NCI-H748 (cell line): ENCODE results near the gene GK2.
A peak's percentile ranks its signal among the peaks of the same experiment; 100 is the strongest.

Experiments used
- DNase-seq: peaks from one replicate; lab custom pipeline; 2025; ENCODE audit not compliant: unreplicated experiment; lab: John Stamatoyannopoulos, UW

The GK2 gene

GRCh38 chr4:79408063-79408462 is at the start of gene GK2:
GK2 (minus strand) TSS chr4:79408228; CDS start chr4:79408200, 28 bp downstream.
- no peak for DNase-seq

- DNase-seq: no peak
Measured at GRCh38 chr4:79455216-79455615, 47.2 kb upstream of the GK2 start.

- no peak for DNase-seq
Measured at GRCh38 chr4:79454656-79455055, 46.6 kb upstream of the GK2 start.

DNA sequence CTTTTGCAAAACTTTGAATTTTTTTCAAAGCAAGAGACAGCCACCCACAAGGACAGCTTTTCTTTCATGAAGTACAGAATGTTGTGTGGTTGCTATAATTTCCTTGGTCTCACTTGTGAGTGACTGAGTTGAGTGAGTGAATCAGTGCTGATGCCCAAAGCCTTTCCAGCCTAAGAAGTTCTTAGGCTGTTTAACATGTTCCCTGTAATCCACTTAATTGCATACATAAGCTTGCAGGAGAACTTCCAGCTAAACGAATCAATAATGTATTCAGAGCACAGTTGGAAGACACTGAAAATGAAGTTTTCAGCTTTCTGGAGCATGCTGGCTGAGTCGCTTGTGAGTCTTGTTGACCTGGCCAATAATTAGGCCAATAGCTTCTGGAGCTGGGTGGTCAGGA is 42.0 kb upstream of the GK2 start:
- DNase-seq: no peak

GRCh38 chr4:79446145-79446544 is 38.1 kb upstream of the GK2 start:
- DNase-seq: no peak

DNA sequence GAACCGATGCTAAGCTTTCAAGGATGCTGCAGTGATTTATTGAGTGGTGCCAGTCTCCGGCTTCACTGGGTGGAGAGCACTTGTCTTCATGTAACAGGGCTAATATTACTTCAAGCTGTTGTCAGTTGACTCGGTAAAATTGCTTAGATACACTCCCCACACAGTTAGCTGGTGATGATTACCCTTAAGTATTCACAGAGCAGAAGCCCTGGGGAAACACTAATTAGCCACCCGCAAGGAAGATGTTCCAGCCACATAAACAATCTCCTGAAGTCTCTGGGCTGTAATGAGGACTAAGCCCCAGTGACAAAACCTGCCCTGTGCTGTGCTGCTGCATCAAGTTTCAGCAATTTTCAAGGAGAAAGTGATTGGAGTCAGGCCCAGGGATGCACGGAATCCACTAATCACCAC is 37.3 kb upstream of the GK2 start:
- peak; percentile 94 for DNase-seq

- DNase-seq: no peak
Measured at GRCh38 chr4:79442422-79442821, 34.4 kb upstream of the GK2 start.

- DNase-seq: no peak
Measured at GRCh38 chr4:79439489-79439888, 31.5 kb upstream of the GK2 start.

DNA sequence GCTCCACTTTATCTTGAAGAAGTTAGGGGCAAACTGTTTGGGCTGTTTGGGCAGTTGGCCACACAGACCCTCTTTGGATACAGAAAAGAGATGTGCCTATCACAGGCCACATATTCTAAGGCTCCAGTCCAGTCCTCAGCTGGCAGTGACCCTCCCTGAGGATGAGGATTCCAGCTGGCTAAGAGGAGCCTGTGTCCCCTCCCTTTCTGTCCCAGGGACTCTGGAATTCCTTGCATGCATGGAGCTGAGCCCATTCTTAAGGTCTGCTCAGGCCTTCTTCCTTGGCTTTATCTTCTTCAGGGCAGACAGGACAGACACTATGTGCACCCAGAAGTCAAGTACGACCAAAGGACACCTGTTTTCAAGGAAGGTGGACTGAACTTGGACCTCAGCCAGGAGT is 23.8 kb upstream of the GK2 start:
- DNase-seq: no peak

DNA sequence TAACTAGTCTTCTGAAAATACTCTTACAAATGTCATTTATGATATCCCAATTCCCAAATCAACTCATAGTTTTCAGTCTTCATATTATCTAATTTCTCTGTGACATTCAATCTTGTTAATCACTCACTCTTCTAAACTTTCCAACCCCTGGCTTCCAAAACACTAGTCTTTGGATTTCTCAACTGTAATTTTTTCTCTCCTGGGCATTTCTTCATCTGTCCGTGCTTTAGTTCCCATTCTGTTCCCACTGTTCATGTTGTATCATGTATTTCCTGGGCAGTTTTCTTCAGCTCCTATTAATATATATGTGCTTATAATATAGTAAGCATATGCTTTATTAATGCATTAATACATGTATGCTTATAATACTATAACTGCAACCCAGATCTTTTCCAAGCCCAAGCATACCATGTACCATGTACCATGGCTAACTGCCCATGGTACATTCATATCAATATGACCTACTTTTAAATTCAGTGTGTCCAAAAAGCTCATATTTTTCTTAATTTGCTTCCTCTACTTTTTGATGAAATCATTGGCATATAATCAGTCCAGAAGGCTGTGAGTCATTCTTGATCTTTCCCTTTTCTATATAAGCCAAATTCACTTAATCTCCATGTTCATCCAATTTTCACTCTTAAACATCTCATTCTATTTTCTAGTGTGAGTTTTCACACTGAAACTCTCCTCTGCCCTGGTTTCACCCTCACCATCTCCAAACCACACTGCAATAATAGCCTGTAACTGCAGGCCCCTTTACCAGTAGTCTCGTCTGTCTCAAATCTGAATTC is 21.3 kb upstream of the GK2 start:
- no peak for DNase-seq

GRCh38 chr4:79426989-79427388 is 19.0 kb upstream of the GK2 start:
- DNase-seq: no peak

DNA sequence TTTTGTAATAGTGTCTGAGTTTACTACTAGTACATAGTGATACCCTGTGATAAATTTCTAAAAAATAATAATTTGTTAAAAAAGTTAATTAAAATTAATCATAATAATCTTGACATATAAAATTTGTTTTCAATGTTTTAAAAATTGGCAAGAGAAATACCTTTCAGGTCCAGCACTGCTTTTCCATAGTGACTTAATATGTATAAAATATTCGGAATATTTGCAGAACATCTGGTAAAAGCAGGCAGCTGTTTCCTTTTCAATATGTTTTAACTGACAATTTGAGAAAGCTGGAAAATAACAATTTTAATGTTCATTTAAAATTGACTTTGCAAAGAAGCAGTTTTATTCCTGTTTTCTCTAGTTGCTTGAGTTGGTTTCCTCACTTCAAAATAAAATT is 17.6 kb upstream of the GK2 start:
- DNase-seq: no peak

GRCh38 chr4:79421483-79421882 is 13.5 kb upstream of the GK2 start:
- no peak for DNase-seq

DNA sequence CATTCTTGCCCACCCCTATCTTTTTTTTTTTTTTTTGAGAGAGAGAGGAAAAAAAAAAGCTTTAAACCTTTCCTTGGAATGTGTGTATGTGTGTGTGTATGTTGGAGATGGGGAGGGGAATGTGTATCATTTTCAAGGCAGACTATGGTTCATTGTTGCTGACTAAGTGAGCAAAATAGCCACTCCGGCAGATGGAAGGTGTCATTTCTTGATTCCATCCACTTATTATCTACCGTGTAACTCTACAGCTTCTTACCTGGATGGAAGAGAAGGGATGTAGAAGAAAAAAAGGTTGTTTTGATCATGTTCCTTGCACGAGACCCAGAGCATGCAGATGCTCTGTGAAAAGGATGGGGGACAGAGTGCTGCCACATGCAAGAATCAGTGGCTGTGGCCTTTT is 5.9 kb upstream of the GK2 start:
- DNase-seq: peak; percentile 50

- DNase-seq: peak; percentile 75
Measured at GRCh38 chr4:79413032-79413885, 5.2 kb upstream of the GK2 start.

DNA sequence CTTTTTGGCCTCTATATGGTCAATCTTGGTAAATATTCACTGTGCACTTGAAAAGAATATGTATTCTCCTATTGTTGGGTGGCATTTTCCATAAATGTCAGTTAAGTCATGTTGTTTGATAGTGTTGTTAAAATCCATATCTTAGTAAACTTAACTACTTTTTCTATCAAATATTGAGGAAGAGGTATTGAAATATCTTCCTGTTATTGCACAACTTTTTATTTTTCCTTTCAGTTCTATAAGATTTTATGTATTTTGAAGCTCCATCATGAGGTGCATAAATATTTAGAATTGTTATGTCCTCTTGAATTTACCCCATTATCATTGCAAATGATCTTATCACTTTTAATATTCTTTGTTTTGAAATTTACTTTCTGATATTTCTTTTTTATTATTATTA is 3.4 kb downstream of the GK2 start:
- no peak for DNase-seq

DNA sequence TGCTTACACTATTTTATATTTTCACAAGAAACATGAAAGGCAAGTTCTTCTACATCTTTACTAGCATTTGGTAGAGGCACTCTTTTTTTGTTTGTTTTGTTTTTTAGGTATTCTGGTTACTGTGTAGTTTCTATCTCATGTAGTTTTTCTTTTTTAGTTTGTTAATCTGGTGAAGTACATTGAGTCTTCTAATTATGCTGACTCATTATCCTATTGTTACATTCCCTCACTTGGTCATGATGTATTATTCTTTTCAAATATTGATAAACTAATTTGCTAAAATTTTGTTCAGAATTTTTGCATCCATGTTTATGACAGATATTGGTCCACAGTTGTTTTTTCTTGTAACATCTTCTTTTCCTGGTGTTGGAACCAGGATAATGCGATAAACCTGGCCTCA is 4.7 kb downstream of the GK2 start:
- DNase-seq: no peak

GRCh38 chr4:79402332-79402851 is 5.6 kb downstream of the GK2 start:
- no peak for DNase-seq

GRCh38 chr4:79399076-79399475 is 9.0 kb downstream of the GK2 start:
- no peak for DNase-seq

DNA sequence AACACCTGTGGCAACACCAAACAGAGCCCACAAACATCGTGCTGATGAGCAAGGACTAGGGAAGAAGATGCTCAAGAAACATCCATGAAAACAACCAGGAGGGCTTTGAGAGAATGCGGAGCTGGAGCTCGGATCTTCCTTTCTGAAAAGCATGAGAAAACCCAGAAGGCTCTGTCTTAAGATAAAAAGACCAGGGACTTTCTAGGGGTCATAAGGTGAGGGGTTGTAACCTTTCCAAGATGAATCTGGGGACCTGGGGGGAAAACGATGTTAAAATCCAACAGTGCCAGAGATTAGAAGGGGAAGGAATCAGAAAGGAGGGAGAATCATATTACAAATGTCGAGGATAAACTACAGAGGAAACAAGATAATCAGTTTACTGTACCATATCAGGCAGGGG is 10.1 kb downstream of the GK2 start:
- DNase-seq: no peak

- DNase-seq: no peak
Measured at GRCh38 chr4:79396794-79397193, 11.2 kb downstream of the GK2 start.

DNA sequence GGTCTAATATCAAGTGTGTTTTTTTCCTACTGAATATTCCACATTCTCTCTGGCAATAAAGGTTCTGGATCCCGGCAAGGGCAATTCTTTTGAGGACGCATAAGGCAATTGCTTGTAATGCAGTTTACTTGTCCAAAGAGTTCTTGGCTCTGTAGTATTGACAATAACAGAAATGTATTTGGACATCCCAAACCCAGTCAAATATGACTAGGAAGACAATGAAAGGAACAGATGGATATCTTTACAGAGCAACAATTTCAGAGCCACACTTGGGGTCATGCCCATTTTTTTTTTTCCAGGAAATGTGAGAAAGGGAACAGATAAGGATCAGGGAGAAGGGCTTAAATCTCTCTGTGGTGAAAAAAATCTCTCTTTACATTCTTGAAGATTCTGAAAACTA is 12.2 kb downstream of the GK2 start:
- no peak for DNase-seq
